Endothelial cell of umbilical vein (primary cell): Measurements from ENCODE around the gene HAT1. TPM values are rescaled to one million over a fixed set of nuclear protein-coding genes. Genes with fewer than 3 reads are reported as not detected.

Source experiments
- BruUV-seq: library from RNA; stranded (reverse); fragments of 400-500 nt; replicated peaks from 2 replicates; lab custom pipeline; 2021; lab: Mats Ljungman, UMichigan
- CTCF ChIA-PET: fragments of 300-600, 350-600 bp; sonication (Branson Sonifier 250); formaldehyde crosslinking; loops from one replicate; lab custom pipeline; 2021; ENCODE audit warnings: antibody characterized with exemption, inconsistent platforms; lab: Charles Lee
- POLR2A ChIA-PET: fragments of 300-600, 350-600 bp; sonication (Branson Sonifier 250); formaldehyde crosslinking; loops from one replicate; lab custom pipeline; 2021; ENCODE audit warnings: antibody characterized with exemption, inconsistent platforms; lab: Charles Lee
- DNase-seq: peaks from one replicate; pipeline ENCODE4 v3.0.0-alpha.2; 2011; ENCODE audit warnings: low read depth, low spot score
- FAIRE-seq: peaks from 2 replicates; lab custom pipeline; 2011; peaks lifted over from hg19 to GRCh38; lab: Jason Lieb, UNC
- H2AFZ ChIP-seq: 2 replicates; pipeline ENCODE4 v1.6.0; 2012; ENCODE audit warnings: low read depth, low read length, control low read depth, inconsistent platforms
- H3K27ac ChIP-seq: 2 replicates; pipeline ENCODE4 v1.5.1; 2011; ENCODE audit warnings: low read depth, mild to moderate bottlenecking, control low read depth, low read length, moderate library complexity; ENCODE audit not compliant: insufficient read depth
- H3K27me3 ChIP-seq, 2 experiments: 2 replicates each; pipeline versions ENCODE4 v1.6.0 to v1.6.1; 2011; ENCODE audit warnings: low read length in 2 of 2, mixed read lengths in 1 of 2; ENCODE audit not compliant: control insufficient read depth in 2 of 2, insufficient read depth in 2 of 2
- H3K36me3 ChIP-seq, 2 experiments: 2 replicates in 1 of 2; 3 replicates in 1 of 2; pipeline ENCODE4 v1.5.1; 2011; ENCODE audit warnings: low read length in 2 of 2, mild to moderate bottlenecking in 1 of 2, moderate library complexity in 1 of 2; ENCODE audit not compliant: control insufficient read depth in 2 of 2, insufficient read depth in 2 of 2; ENCODE audit errors: extremely low read depth in 1 of 2
- H3K4me1 ChIP-seq: 3 replicates; pipeline ENCODE4 v1.5.1; 2011; ENCODE audit warnings: mild to moderate bottlenecking, low read length; ENCODE audit not compliant: control insufficient read depth, insufficient read depth; ENCODE audit errors: extremely low read depth
- H3K4me2 ChIP-seq: 2 replicates; pipeline ENCODE4 v1.6.1; 2011; ENCODE audit warnings: low read length, control low read depth, mixed read lengths; ENCODE audit not compliant: insufficient read depth
- H3K4me3 ChIP-seq, 3 experiments: fragments of 200-600 bp in 1 of 3; sonication (generic), shearing (Covaris generic) in 1 of 3; replicated peaks in 1 of 3; 2 replicates each; pipeline ENCODE4 v1.5.1; 2011 to 2016; ENCODE audit warnings: control low read depth in 3 of 3, low read length in 3 of 3, mild to moderate bottlenecking in 2 of 3, inconsistent platforms in 1 of 3, low read depth in 1 of 3, moderate library complexity in 1 of 3; ENCODE audit not compliant: insufficient read depth in 1 of 3
- H3K79me2 ChIP-seq: 2 replicates; pipeline ENCODE4 v1.6.0; 2012; ENCODE audit warnings: low read length, inconsistent platforms; ENCODE audit not compliant: control insufficient read depth, insufficient read depth
- H3K9ac ChIP-seq: replicated peaks from 2 replicates; pipeline ENCODE3; 2011; ENCODE audit warnings: low read length, control low read depth; ENCODE audit not compliant: insufficient read depth; ENCODE audit errors: extremely low read depth
- H3K9me1 ChIP-seq: replicated peaks from 3 replicates; pipeline ENCODE4 v1.6.0; 2011; ENCODE audit warnings: mild to moderate bottlenecking, low read length; ENCODE audit not compliant: control insufficient read depth, insufficient read depth; ENCODE audit errors: extremely low read depth
- H3K9me3 ChIP-seq: replicated peaks from 2 replicates; pipeline ENCODE4 v1.5.1; 2012; ENCODE audit warnings: low read length, inconsistent platforms; ENCODE audit not compliant: control insufficient read depth, insufficient read depth
- H4K20me1 ChIP-seq: replicated peaks from 2 replicates; pipeline ENCODE3; 2011; ENCODE audit warnings: mild to moderate bottlenecking, low read length; ENCODE audit not compliant: control insufficient read depth, insufficient read depth; ENCODE audit errors: extremely low read depth
- EZH2 ChIP-seq: IDR thresholded peaks from 2 replicates; pipeline ENCODE4 v1.6.1; 2012; ENCODE audit warnings: borderline replicate concordance, low read depth, mild to moderate bottlenecking, moderate library complexity, low read length, inconsistent platforms; ENCODE audit not compliant: severe bottlenecking
- FOS ChIP-seq: IDR thresholded peaks from 2 replicates; pipeline ENCODE4 v1.6.1; 2011; ENCODE audit warnings: mild to moderate bottlenecking, low read length, moderate library complexity, borderline replicate concordance; ENCODE audit not compliant: insufficient read depth
- GATA2 ChIP-seq: IDR thresholded peaks from 2 replicates; pipeline ENCODE4 v1.7.0; 2011; ENCODE audit warnings: low read depth, mild to moderate bottlenecking, moderate library complexity, mixed read lengths, low read length; ENCODE audit not compliant: insufficient read length, insufficient read depth
- JUN ChIP-seq: IDR thresholded peaks from 2 replicates; pipeline ENCODE4 v1.6.1; 2011; ENCODE audit warnings: borderline replicate concordance, low read depth; ENCODE audit not compliant: insufficient read length, insufficient read depth
- MYC ChIP-seq: IDR thresholded peaks from one replicate; pipeline ENCODE4 v1.6.1; 2011; ENCODE audit warnings: mild to moderate bottlenecking, low read depth, low read length
- POLR2A ChIP-seq: IDR thresholded peaks from 2 replicates; pipeline ENCODE4 v1.6.1; 2012; ENCODE audit warnings: low read depth, mild to moderate bottlenecking, control low read depth, low read length
- POLR2AphosphoS5 ChIP-seq: IDR thresholded peaks from 2 replicates; pipeline ENCODE4 v1.6.1; 2012; ENCODE audit warnings: low read depth, mild to moderate bottlenecking, control low read depth, low read length, moderate library complexity; ENCODE audit not compliant: insufficient read depth
- dilution Hi-C: fragments of 300-500 bp; cut with MboI; formaldehyde crosslinking; loops from one replicate; pipeline ENCODE4 v1.15.0; 2019; ENCODE audit warnings: low sequenced_read_pairs; ENCODE audit not compliant: extremely low pct_ligation_motif_present
- intact Hi-C: fragments of 100-400 bp; cut with micrococcal nuclease; formaldehyde crosslinking; loops from one replicate; pipeline ENCODE4 v1.10.0; 2022
- polyA plus RNA-seq, 4 experiments: library from polyadenylated mRNA; depleted of rRNA in 3 of 4; stranded (reverse) in 3 of 4; unstranded in 1 of 4; fragments of >200 nt; gene quantifications; 2 replicates each; pipeline versions ENCODE4 v1.2.1 to v1.2.3, GENCODE V29; 2011 to 2012; ENCODE audit warnings: missing spikeins in 1 of 4
- total RNA-seq: library from RNA; stranded (reverse); gene quantifications from 2 replicates; pipeline ENCODE4 v1.2.3, GENCODE V29; 2021
- TF ChIP-seq, protein P1 (sequence below), 2 donors: IDR thresholded peaks; 1 replicate in 1 of 2; 2 replicates in 1 of 2; pipeline ENCODE4 v1.5.1; 2011; ENCODE audit warnings: low read length in 2 of 2, mild to moderate bottlenecking in 2 of 2, moderate library complexity in 2 of 2, control low read depth in 1 of 2, inconsistent platforms in 1 of 2, low read depth in 1 of 2; ENCODE audit not compliant: insufficient read depth in 1 of 2; ENCODE audit errors: extremely low read depth in 1 of 2
- TF ChIP-seq, protein P2 (sequence below): IDR thresholded peaks from 2 replicates; pipeline ENCODE4 v1.6.1; 2011; ENCODE audit not compliant: insufficient read depth, insufficient read length

HAT1 gene
- total and polyA plus RNA-seq, 2 donors (not counting 3 experiments of a cell fraction or from before 2014, with no cell fraction given): 27.4 to 50.3 TPM

DNA sequence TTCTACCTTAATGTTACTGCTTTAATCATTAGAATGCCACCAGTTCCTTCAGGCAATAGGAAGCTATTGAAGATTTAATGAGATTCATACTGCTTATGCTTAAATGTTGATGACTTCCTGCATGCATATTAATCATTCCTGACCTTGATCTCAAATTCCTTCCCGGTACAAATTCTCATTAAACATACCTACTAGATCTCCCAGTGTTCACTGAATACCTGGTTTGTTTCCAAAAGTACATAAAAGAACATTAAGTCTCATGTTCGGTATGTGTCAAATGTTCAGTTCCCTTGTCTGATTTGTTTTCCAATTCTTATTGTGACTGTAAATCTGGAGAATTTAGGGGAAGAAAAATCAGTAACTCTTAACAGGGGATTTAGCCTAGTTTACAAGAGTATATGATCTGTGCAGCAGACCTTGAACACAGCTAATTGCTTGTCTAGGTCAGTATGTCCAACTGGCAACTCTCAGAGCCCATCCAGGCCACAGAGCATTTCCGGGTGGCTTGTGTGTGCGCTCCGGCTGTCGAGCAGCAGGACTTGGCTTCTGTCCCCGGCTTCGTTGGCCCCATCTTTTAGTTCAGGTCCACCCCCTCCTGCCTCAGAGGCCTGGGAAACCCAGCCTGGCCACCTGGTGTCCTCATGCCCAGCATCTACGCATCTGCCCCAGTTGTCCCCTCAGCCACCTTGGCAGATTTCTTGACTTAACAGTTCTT, 90.6 kb downstream of the HAT1 start:
- Histone ChIP-seq H3K4me1 (no peaks in the 10 kb centered on the region), H3K36me3 (no peaks in the 10 kb centered on the region), H3K9me3 (no peaks in the 10 kb centered on the region), H4K20me1 (no peaks in the 10 kb centered on the region), H2AFZ (no peak overlapping the region), H3K4me2 (no peak overlapping the region), H3K27me3 (no peaks in the 10 kb centered on the region), H3K9me1 (no peaks in the 10 kb centered on the region), H3K9ac (no peak overlapping the region), H3K4me3 (no peak overlapping the region), H3K27ac (no peak overlapping the region), H3K79me2 (no peaks in the 10 kb centered on the region)
- POLR2A ChIA-PET: no interaction called here
- CTCF ChIA-PET: interaction anchor here (1.2 kb wide), 1 partner anchor 8 kb away, joined by 4 read pairs; no protein-coding TSS in a partner anchor
- DNase-seq: no peak
- FAIRE-seq: no peak
- dilution Hi-C loops: no loop called here
- no peak for TF ChIP-seq EZH2
- no peak for TF ChIP-seq POLR2A
- no peak for TF ChIP-seq POLR2AphosphoS5
- TF ChIP-seq, protein P1, sequence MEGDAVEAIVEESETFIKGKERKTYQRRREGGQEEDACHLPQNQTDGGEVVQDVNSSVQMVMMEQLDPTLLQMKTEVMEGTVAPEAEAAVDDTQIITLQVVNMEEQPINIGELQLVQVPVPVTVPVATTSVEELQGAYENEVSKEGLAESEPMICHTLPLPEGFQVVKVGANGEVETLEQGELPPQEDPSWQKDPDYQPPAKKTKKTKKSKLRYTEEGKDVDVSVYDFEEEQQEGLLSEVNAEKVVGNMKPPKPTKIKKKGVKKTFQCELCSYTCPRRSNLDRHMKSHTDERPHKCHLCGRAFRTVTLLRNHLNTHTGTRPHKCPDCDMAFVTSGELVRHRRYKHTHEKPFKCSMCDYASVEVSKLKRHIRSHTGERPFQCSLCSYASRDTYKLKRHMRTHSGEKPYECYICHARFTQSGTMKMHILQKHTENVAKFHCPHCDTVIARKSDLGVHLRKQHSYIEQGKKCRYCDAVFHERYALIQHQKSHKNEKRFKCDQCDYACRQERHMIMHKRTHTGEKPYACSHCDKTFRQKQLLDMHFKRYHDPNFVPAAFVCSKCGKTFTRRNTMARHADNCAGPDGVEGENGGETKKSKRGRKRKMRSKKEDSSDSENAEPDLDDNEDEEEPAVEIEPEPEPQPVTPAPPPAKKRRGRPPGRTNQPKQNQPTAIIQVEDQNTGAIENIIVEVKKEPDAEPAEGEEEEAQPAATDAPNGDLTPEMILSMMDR (IDR thresholded peaks at IDR 0.05; ENCODE audit: extremely low read depth in 1 of 2, insufficient read depth in 1 of 2, low read depth in 1 of 2, low read length in 2 of 2): no peak
- TF ChIP-seq JUN: no peak
- TF ChIP-seq MYC: no peak
- TF ChIP-seq, protein P2, sequence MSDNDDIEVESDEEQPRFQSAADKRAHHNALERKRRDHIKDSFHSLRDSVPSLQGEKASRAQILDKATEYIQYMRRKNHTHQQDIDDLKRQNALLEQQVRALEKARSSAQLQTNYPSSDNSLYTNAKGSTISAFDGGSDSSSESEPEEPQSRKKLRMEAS: no peak
- TF ChIP-seq GATA2: no peak
- no peak for TF ChIP-seq FOS
- no TSS peak for BruUV-seq
- intact Hi-C loops: no loop called here
